Ishikawa (cell line): ENCODE data around the gene CABP4.

Source experiments
- EGR1 ChIP-seq: IDR thresholded peaks from 2 replicates; pipeline ENCODE4 v1.6.1; 2012
- EP300 ChIP-seq: IDR thresholded peaks from 2 replicates; pipeline ENCODE4 v1.6.1; 2012; ENCODE audit warnings: borderline replicate concordance
- FOXM1 ChIP-seq: IDR thresholded peaks from 2 replicates; pipeline ENCODE4 v1.6.1; 2012; ENCODE audit warnings: low read depth, borderline replicate concordance
- RAD21 ChIP-seq: IDR thresholded peaks from 2 replicates; pipeline ENCODE4 v1.6.1; 2012; ENCODE audit warnings: low read depth
- YY1 ChIP-seq: IDR thresholded peaks from 2 replicates; pipeline ENCODE4 v1.6.1; 2012; ENCODE audit warnings: low read depth
- TF ChIP-seq, protein P1 (sequence below): IDR thresholded peaks from 2 replicates; pipeline ENCODE4 v1.6.1; 2012; ENCODE audit warnings: low read depth, mild to moderate bottlenecking

DNA sequence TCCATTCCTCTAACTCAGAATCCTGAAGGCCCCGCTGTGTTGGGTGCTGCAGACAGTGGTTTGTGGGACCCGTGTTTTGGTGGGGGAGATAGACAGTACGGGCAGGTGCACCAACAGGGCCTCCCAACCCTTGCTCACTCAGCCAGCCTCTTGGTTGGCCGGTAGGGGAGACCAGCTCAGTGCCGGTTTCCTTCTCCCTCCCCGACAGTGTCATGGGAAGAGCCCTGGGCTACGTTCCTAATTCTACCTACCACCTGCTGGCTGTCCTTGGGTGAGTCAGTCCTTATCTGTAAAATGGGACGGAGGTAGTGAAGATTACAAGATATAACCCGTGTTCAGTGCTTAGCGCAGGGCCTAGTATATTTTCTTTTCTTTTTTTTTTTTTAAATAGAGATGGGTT lies 8.0 kb downstream of the CABP4 start:
- TF ChIP-seq RAD21 (no peak), YY1 (no peak), FOXM1 (no peak), EGR1 (no peak), EP300 (no peak)
- TF ChIP-seq, protein P1, sequence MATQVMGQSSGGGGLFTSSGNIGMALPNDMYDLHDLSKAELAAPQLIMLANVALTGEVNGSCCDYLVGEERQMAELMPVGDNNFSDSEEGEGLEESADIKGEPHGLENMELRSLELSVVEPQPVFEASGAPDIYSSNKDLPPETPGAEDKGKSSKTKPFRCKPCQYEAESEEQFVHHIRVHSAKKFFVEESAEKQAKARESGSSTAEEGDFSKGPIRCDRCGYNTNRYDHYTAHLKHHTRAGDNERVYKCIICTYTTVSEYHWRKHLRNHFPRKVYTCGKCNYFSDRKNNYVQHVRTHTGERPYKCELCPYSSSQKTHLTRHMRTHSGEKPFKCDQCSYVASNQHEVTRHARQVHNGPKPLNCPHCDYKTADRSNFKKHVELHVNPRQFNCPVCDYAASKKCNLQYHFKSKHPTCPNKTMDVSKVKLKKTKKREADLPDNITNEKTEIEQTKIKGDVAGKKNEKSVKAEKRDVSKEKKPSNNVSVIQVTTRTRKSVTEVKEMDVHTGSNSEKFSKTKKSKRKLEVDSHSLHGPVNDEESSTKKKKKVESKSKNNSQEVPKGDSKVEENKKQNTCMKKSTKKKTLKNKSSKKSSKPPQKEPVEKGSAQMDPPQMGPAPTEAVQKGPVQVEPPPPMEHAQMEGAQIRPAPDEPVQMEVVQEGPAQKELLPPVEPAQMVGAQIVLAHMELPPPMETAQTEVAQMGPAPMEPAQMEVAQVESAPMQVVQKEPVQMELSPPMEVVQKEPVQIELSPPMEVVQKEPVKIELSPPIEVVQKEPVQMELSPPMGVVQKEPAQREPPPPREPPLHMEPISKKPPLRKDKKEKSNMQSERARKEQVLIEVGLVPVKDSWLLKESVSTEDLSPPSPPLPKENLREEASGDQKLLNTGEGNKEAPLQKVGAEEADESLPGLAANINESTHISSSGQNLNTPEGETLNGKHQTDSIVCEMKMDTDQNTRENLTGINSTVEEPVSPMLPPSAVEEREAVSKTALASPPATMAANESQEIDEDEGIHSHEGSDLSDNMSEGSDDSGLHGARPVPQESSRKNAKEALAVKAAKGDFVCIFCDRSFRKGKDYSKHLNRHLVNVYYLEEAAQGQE, result no peak
